ENCODE measurements around the gene PIK3C3. TPM values are rescaled to one million over a fixed set of nuclear protein-coding genes. Genes with fewer than 3 reads are reported as not detected.
"Not testable (repeated sequence)": the region's sequence is repeated elsewhere in the genome, so short reads cannot be mapped to it uniquely, and the experiment has no call there.

The PIK3C3 gene
- total RNA-seq, 2 experiments from 2014 or later: 51.7 to 65.8 TPM

- DNase-seq (no peak), ATAC-seq (ENCODE audit: low read depth) (no peak)
- POLR2A ChIA-PET: no interaction called here
- Mint-ChIP-seq H3K9me3 (no peaks in the 10 kb centered on the region), H3K4me3 (no peak overlapping the region), H3K27me3 (no peaks in the 10 kb centered on the region), H3K4me1 (peaks cover 7% of the 10 kb centered on the region), H3K27ac (no peak overlapping the region), H3K36me3 (peaks cover 19% of the 10 kb centered on the region)
Measured at GRCh38 chr18:42041793-42042192, 86.8 kb downstream of the PIK3C3 start.

DNA sequence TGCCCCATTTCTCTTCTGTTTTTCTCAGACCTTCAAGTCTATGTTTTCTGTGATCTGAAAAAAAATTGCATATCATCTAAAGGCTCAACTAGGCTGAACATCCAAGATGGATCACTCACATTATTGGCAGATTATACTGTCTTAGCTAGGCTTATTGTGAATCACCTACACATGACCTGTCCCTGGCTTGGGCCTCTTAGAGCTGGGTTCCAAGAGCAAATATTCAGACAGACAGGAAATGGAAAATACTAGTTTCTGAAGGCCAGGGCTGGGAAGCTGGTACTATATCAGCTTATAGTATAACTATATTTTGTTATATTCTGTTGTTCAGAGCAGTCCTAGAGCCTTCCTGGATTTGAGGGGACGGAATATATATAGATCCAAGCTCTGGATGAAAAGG lies 90.3 kb downstream of the PIK3C3 start:
- POLR2A ChIA-PET: no interaction called here
- ATAC-seq (ENCODE audit: low read depth) (no peak), DNase-seq (no peak)
- Mint-ChIP-seq H3K27ac (no peak overlapping the region), H3K27me3 (no peaks in the 10 kb centered on the region), H3K4me1 (peaks cover 1% of the 10 kb centered on the region), H3K9me3 (no peaks in the 10 kb centered on the region), H3K36me3 (peaks cover 14% of the 10 kb centered on the region), H3K4me3 (no peak overlapping the region)

DNA sequence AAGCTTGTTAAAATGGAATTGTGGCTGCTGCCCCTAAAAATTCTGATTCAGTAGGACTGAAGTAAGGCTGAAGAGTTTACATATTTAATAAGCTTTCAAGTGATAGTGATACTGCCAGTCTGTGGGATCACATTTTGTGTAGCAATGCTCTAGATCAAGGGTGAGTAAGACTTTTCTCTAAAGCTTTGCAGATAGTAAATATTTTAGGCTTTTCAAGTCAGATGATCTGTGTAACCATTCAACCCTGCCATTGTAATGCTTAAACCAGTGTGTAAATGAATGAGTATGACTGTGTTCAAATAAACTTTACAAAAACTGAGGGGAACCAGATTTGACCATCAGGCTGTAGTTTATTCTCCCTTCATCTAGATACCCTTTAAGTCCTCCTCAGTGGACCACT lies 92.7 kb downstream of the PIK3C3 start:
- Mint-ChIP-seq H3K4me3 (no peak overlapping the region), H3K27me3 (no peaks in the 10 kb centered on the region), H3K4me1 (peaks cover 1% of the 10 kb centered on the region), H3K36me3 (peaks cover 16% of the 10 kb centered on the region), H3K9me3 (no peaks in the 10 kb centered on the region), H3K27ac (no peak overlapping the region)
- DNase-seq (no peak), ATAC-seq (ENCODE audit: low read depth) (no peak)
- POLR2A ChIA-PET: no interaction called here

GRCh38 chr18:42048158-42048557 lies 93.1 kb downstream of the PIK3C3 start:
- H3K27ac Mint-ChIP-seq: no peak overlapping the region
- no peaks in the 10 kb centered on the region for H3K9me3 Mint-ChIP-seq
- DNase-seq (no peak), ATAC-seq (ENCODE audit: low read depth) (no peak)
- H3K4me3 Mint-ChIP-seq: no peak overlapping the region
- no peaks in the 10 kb centered on the region for H3K27me3 Mint-ChIP-seq
- POLR2A ChIA-PET: interaction anchor here (0.6 kb wide), 1 partner anchor 8 kb away, joined by 3 read pairs; no protein-coding TSS in a partner anchor
- H3K36me3 Mint-ChIP-seq: peaks cover 16% of the 10 kb centered on the region
- peaks cover 1% of the 10 kb centered on the region for H3K4me1 Mint-ChIP-seq

DNA sequence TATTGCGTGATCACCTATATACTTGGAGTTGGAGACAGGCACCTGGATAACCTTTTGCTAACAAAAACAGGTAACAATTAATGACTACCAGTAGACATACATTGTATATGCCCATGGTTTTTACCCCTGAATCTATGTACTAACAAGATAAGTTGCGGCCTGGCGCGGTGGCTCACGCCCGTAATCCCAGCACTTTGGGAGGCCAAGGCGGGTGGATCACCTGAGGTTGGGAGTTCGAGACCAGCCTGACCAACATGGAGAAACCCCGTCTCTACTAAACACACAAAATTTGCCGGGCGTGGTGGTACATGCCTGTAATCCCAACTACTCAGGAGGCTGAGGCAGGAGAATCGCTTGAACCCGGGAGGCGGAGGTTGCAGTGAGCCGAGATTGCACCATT lies 94.5 kb downstream of the PIK3C3 start:
- DNase-seq; POLR2A ChIA-PET; H3K9me3 Mint-ChIP-seq; H3K4me3 Mint-ChIP-seq; H3K4me1 Mint-ChIP-seq; H3K27me3 Mint-ChIP-seq; H3K27ac Mint-ChIP-seq; ATAC-seq (ENCODE audit: low read depth): not testable (repeated sequence)
- peaks cover 12% of the 10 kb centered on the region for H3K36me3 Mint-ChIP-seq

- POLR2A ChIA-PET: no interaction called here
Measured at GRCh38 chr18:42051411-42051810, 96.4 kb downstream of the PIK3C3 start.

DNA sequence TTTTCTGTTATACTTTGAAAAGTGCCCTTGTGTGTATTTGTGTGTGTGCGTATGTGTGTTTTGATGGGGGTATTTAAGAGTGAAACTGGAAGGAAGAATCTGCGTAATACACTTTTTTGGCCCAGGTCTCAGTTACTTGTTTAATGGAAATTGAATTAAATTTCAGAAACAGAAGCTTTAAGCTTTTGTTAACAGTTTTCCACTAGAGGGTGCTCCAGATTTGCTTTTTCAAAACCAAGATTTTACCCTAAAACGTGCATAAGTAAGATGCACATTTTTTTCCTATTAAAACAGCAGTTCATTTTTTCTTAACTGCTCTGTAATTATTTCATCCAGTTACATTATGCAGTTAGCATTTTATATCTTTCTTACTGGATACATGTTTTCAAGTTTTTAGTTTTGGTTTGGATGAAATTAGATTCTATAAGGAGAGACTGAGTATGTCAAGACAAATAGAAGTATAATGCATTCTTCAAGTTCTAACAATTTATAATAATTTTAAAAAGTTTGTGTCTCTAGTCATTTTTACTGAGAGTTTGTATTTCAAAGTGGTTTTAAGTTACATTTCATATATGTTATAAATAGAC lies 97.2 kb downstream of the PIK3C3 start:
- Mint-ChIP-seq H3K27me3 (no peaks in the 10 kb centered on the region), H3K27ac (no peak overlapping the region), H3K4me3 (no peak overlapping the region), H3K36me3 (peaks cover 10% of the 10 kb centered on the region), H3K9me3 (no peaks in the 10 kb centered on the region), H3K4me1 (peaks cover 1% of the 10 kb centered on the region)
- POLR2A ChIA-PET: no interaction called here
- no peak for DNase-seq
- no peak for ATAC-seq (ENCODE audit: low read depth)

More at GRCh38 chr18:42051411-42051810, 96.4 kb downstream of the PIK3C3 start:
- Mint-ChIP-seq H3K9me3 (no peaks in the 10 kb centered on the region), H3K27me3 (no peaks in the 10 kb centered on the region), H3K4me1 (peaks cover 1% of the 10 kb centered on the region), H3K27ac (no peak overlapping the region), H3K36me3 (peaks cover 10% of the 10 kb centered on the region), H3K4me3 (no peak overlapping the region)
- ATAC-seq (ENCODE audit: low read depth) (no peak), DNase-seq (no peak)

DNA sequence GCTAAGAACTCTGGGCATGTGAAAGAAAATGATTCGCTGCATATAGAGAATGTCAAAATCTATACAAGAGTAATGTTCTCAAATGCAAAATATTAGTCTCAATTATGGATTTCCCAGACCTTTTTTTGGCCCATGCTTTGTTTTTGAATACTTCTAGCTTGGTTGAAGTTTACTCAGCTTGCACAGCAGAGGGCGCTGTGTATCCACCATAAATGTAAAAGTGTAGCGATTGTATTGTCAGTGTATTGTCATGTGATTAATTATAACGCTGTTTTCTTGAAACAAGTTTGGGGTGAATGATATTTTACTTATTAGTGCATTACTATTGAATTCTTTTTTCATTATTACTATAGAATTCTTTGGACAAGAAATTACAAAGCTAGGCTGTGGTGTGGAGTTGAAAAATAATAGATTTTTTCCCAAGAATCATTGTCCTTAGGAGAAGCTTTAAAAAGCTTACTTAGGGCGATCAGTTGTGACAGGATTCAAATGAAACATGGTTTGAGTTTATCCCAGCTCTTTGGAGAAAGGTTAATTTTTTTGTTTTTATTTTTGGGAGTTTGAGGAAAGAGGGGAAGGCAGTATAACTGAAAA lies 98.3 kb downstream of the PIK3C3 start:
- Mint-ChIP-seq H3K4me3 (no peak overlapping the region), H3K27me3 (no peaks in the 10 kb centered on the region), H3K27ac (no peak overlapping the region), H3K36me3 (peaks cover 15% of the 10 kb centered on the region), H3K9me3 (no peaks in the 10 kb centered on the region), H3K4me1 (peaks cover 1% of the 10 kb centered on the region)
- POLR2A ChIA-PET: no interaction called here
- peak; percentile 45 for ATAC-seq (ENCODE audit: low read depth)
- peak; percentile 42 for DNase-seq

- POLR2A ChIA-PET: no interaction called here
- Mint-ChIP-seq H3K9me3 (no peaks in the 10 kb centered on the region), H3K4me3 (no peak overlapping the region), H3K4me1 (no peaks in the 10 kb centered on the region), H3K27ac (no peak overlapping the region), H3K27me3 (no peaks in the 10 kb centered on the region), H3K36me3 (peaks cover 22% of the 10 kb centered on the region)
- ATAC-seq (ENCODE audit: low read depth) (no peak), DNase-seq (no peak)
Measured at GRCh38 chr18:42064109-42064508, 109.1 kb downstream of the PIK3C3 start.

DNA sequence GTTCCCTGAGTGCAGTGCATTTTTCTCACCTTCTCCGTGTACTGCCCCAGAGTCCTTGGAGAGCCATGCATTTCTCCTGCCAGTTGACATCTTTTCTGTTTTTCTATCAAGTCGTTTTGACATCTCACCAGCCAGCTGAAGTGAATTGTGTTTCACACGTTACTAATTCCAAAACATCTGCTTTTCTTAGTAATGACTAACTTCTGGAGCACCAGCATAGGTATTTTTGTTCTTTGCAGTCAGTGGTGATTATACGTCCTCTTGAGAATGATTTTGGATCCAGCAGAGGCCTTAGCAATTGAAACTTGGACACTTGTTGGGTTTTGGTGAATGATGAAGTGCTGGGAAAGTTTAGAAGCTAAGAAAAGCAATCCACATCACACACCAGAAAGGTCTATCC lies 112.5 kb downstream of the PIK3C3 start:
- POLR2A ChIA-PET: no interaction called here
- H3K27ac Mint-ChIP-seq: no peak overlapping the region
- no peaks in the 10 kb centered on the region for H3K9me3 Mint-ChIP-seq

DNA sequence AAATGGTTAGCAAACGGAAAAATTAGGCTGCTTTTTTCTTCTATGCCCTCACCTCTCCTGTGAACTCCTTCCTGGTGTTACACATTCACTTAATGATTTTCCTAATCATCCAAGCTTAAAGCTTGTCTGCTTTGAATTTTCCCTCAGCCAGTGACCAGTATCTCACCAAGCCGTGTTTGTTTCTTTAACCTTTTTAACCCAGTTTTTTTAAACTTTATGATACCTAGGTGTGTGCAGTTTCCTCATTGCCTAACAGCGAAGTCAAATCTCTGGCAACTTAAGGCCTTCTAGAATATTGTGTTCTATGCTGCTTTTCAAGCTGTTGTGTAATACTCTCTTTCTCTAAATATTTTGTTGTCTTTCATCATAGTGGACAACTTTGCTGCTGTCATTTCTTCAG lies 113.0 kb downstream of the PIK3C3 start:
- POLR2A ChIA-PET: no interaction called here

More for the DNA sequence above, 112.5 kb downstream of the PIK3C3 start:
- ATAC-seq (ENCODE audit: low read depth) (no peak), DNase-seq (no peak)
- no peaks in the 10 kb centered on the region for H3K27me3 Mint-ChIP-seq
- no peak overlapping the region for H3K4me3 Mint-ChIP-seq
- H3K4me1 Mint-ChIP-seq: no peaks in the 10 kb centered on the region
- H3K36me3 Mint-ChIP-seq: peaks cover 34% of the 10 kb centered on the region

DNA sequence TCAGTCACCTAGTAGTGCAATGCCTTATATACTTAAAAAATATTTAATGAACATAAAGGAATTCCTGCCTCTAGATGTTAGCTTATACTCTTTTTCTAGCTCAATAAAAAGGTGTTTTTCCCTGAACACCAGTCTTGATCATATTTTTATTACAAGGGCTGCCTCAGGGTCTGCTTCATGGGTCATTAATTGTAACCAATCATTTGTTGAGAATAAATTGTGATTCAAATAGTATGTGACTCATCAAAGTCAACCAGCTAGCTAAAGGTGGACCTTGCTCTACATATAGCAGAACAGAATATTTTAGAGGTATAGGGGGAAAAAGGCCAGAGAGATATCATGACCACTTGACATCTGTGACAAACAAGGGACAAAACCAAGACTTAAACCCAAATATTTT lies 114.0 kb downstream of the PIK3C3 start:
- no peaks in the 10 kb centered on the region for H3K4me1 Mint-ChIP-seq
- H3K9me3 Mint-ChIP-seq: no peaks in the 10 kb centered on the region

More for the DNA sequence above, 113.0 kb downstream of the PIK3C3 start:
- H3K36me3 Mint-ChIP-seq: peaks cover 36% of the 10 kb centered on the region
- no peaks in the 10 kb centered on the region for H3K27me3 Mint-ChIP-seq
- DNase-seq (no peak), ATAC-seq (ENCODE audit: low read depth) (no peak)
- H3K4me1 Mint-ChIP-seq: no peaks in the 10 kb centered on the region
- no peak overlapping the region for H3K27ac Mint-ChIP-seq
- H3K9me3 Mint-ChIP-seq: no peaks in the 10 kb centered on the region
- H3K4me3 Mint-ChIP-seq: no peak overlapping the region

DNA sequence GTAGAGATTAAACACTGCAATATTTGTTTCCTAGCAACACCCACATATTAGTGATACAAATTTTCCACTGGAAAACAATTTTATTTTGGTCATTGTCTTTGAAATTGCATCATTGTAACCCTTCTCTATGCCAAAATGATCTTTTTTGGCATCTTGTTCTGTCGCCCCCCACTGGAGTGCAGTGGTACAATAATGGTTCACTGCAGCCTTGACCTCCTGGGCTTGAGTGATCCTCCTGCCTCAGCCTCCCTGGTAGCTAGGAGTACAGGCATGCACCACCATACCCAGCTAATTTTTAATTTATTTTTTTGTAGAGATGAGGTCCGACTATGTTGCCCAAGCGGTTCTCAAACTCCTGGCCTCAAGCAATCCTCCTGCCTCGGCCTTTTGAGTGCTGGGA lies 117.4 kb downstream of the PIK3C3 start:
- ATAC-seq (ENCODE audit: low read depth): no peak
- H3K27ac Mint-ChIP-seq: no peak overlapping the region
- H3K9me3 Mint-ChIP-seq: no peaks in the 10 kb centered on the region
- H3K4me3 Mint-ChIP-seq: no peak overlapping the region
- POLR2A ChIA-PET: no interaction called here
- H3K4me1 Mint-ChIP-seq: no peaks in the 10 kb centered on the region
- peaks cover 48% of the 10 kb centered on the region for H3K36me3 Mint-ChIP-seq
- no peak for DNase-seq
- no peaks in the 10 kb centered on the region for H3K27me3 Mint-ChIP-seq

More for the DNA sequence above, 114.0 kb downstream of the PIK3C3 start:
- Mint-ChIP-seq H3K4me3 (no peak overlapping the region), H3K27ac (no peak overlapping the region), H3K27me3 (no peaks in the 10 kb centered on the region), H3K36me3 (peaks cover 41% of the 10 kb centered on the region)
- no peak for DNase-seq
- ATAC-seq (ENCODE audit: low read depth): no peak
- POLR2A ChIA-PET: no interaction called here

- POLR2A ChIA-PET: no interaction called here
- ATAC-seq (ENCODE audit: low read depth) (no peak), DNase-seq (no peak)
- no peak overlapping the region for H3K4me3 Mint-ChIP-seq
- no peaks in the 10 kb centered on the region for H3K27me3 Mint-ChIP-seq
- peaks cover 45% of the 10 kb centered on the region for H3K36me3 Mint-ChIP-seq
- H3K27ac Mint-ChIP-seq: no peak overlapping the region
- H3K4me1 Mint-ChIP-seq: peaks cover 3% of the 10 kb centered on the region
- no peaks in the 10 kb centered on the region for H3K9me3 Mint-ChIP-seq
Measured at GRCh38 chr18:42074704-42075103, 119.7 kb downstream of the PIK3C3 start.

All from activated naive CD8-positive, alpha-beta T cell treated with anti-CD3 and anti-CD28 coated beads, Interleukin-2, amount 10 ng/mL, durations not matched to agents 7 days and 5 days (primary cell).